K562 (cell line): ENCODE measurements around the gene CDC42BPB. TPM values are rescaled to one million over a fixed set of nuclear protein-coding genes. Genes with fewer than 3 reads are reported as not detected.

Experiments
- ATAC-seq: fragments of 200-7000 bp; cut with Tn5 transposase; 3 replicates; pipeline ENCODE4 v1.9.1; 2020; ENCODE audit warnings: moderate library complexity
- BruUV-seq: library from RNA; stranded (reverse); fragments of 400-500 nt; replicated peaks from 2 replicates; lab custom pipeline; 2021; lab: Mats Ljungman, UMichigan
- CTCF ChIA-PET: fragments of 300-600 bp; formaldehyde crosslinking; extraction: SDS; loops from one replicate; lab custom pipeline; 2021; ENCODE audit warnings: low intra/inter-chr PET ratio; lab: Yijun Ruan, JAX
- POLR2A ChIA-PET: fragments of 300-600, 350-650 bp; sonication (Branson Sonifier 250); formaldehyde crosslinking; extraction: SDS; loops from one replicate; lab custom pipeline; 2021; ENCODE audit warnings: antibody characterized with exemption, inconsistent platforms; lab: Yijun Ruan, JAX
- DNase-seq, 4 experiments: peaks; one replicate each; pipeline versions ENCODE4 v3.0.0 to v3.0.0-alpha.2; 2011 to 2018; ENCODE audit warnings: low spot score in 3 of 4, mixed read lengths in 3 of 4; ENCODE audit errors: extremely low read depth in 1 of 4
- FAIRE-seq: peaks from 2 replicates; lab custom pipeline; 2011; peaks lifted over from hg19 to GRCh38; lab: Jason Lieb, UNC
- H2AFZ ChIP-seq: 2 replicates; pipeline ENCODE4 v1.6.0; 2011; ENCODE audit warnings: low read depth, low read length, control low read depth, inconsistent platforms
- H3K27ac ChIP-seq: fragments of 200-600 bp; 3 replicates; pipeline ENCODE4 v1.8.0; 2011; ENCODE audit warnings: low read depth, mild to moderate bottlenecking, control low read depth, inconsistent platforms, low read length, moderate library complexity, mixed read lengths; ENCODE audit errors: extremely low read depth
- H3K27me3 ChIP-seq, 2 experiments: fragments of 300-600 bp in 1 of 2; 2 replicates in 1 of 2; 3 replicates in 1 of 2; pipeline versions ENCODE4 v1.6.0 to v1.8.0; 2011; ENCODE audit warnings: inconsistent platforms in 2 of 2, low read length in 2 of 2, mild to moderate bottlenecking in 1 of 2, mixed read lengths in 1 of 2, moderate library complexity in 1 of 2; ENCODE audit not compliant: control insufficient read depth in 2 of 2, insufficient read depth in 2 of 2
- H3K36me3 ChIP-seq: fragments of 300-600 bp; 3 replicates; pipeline ENCODE4 v1.8.0; 2011; ENCODE audit warnings: mild to moderate bottlenecking, low read length, inconsistent platforms; ENCODE audit not compliant: control insufficient read depth, insufficient read depth
- H3K4me1 ChIP-seq, 2 experiments: fragments of 200-600 bp in 1 of 2; replicated peaks in 1 of 2; 2 replicates in 1 of 2; 3 replicates in 1 of 2; pipeline versions ENCODE4 v1.5.1 to v1.8.0; 2011; ENCODE audit warnings: inconsistent platforms in 2 of 2, low read length in 2 of 2, mild to moderate bottlenecking in 1 of 2, mixed read lengths in 1 of 2, moderate library complexity in 1 of 2; ENCODE audit not compliant: control insufficient read depth in 2 of 2, insufficient read depth in 2 of 2
- H3K4me2 ChIP-seq: 2 replicates; pipeline ENCODE4 v1.6.1; 2011; ENCODE audit warnings: low read length, control low read depth, inconsistent platforms, mixed read lengths; ENCODE audit not compliant: insufficient read depth
- H3K4me3 ChIP-seq: fragments of 200-600 bp; sonication (generic), shearing (Covaris generic); 2 replicates; pipeline ENCODE4 v1.5.1; 2016; ENCODE audit warnings: control low read depth, inconsistent platforms
- H3K79me2 ChIP-seq: fragments of 200-600 bp; 3 replicates; pipeline ENCODE4 v1.8.0; 2011; ENCODE audit warnings: low read length, inconsistent platforms; ENCODE audit not compliant: control insufficient read depth, insufficient read depth
- H3K9ac ChIP-seq, 2 experiments: 2 replicates each; pipeline versions ENCODE4 v1.6.0 to v1.6.1; 2011; ENCODE audit warnings: low read depth in 2 of 2, low read length in 2 of 2, control low read depth in 1 of 2, inconsistent platforms in 1 of 2, mild to moderate bottlenecking in 1 of 2, mixed read lengths in 1 of 2; ENCODE audit not compliant: insufficient read depth in 1 of 2
- H3K9me1 ChIP-seq: one replicate; pipeline ENCODE4 v1.6.0; 2011; ENCODE audit warnings: inconsistent platforms, mild to moderate bottlenecking, low read length, moderate library complexity; ENCODE audit not compliant: control insufficient read depth, insufficient read depth
- H3K9me3 ChIP-seq: replicated peaks from 2 replicates; pipeline ENCODE4 v1.5.1; 2011; ENCODE audit warnings: low read depth, low read length, inconsistent platforms; ENCODE audit not compliant: control insufficient read depth, insufficient read depth
- H4K20me1 ChIP-seq: replicated peaks from 2 replicates; pipeline ENCODE4 v1.6.1; 2011; ENCODE audit warnings: low read length, inconsistent platforms, mixed read lengths; ENCODE audit not compliant: control insufficient read depth, insufficient read depth
- EHMT2 ChIP-seq: fragments of 450-650 bp; IDR thresholded peaks from 2 replicates; pipeline ENCODE4 v1.6.1; 2018; ENCODE audit warnings: antibody characterized with exemption
- ESRRB ChIP-seq: fragments of 250-450 bp; sonication (Bioruptor Pico); IDR thresholded peaks from 2 replicates; pipeline ENCODE4 v1.5.0; 2020; ENCODE audit warnings: mild to moderate bottlenecking, moderate library complexity, borderline replicate concordance
- HEY1 ChIP-seq: fragments of 250-450 bp; sonication (Bioruptor Pico); IDR thresholded peaks from 2 replicates; pipeline ENCODE4 v1.5.0; 2020; ENCODE audit warnings: mild to moderate bottlenecking, moderate library complexity, borderline replicate concordance
- JUNB ChIP-seq: fragments of 450-650 bp; formaldehyde crosslinking; conservative IDR thresholded peaks from 2 replicates; pipeline ENCODE4 v1.4.0; 2020; ENCODE audit warnings: mild to moderate bottlenecking
- KLF13 ChIP-seq: fragments of 450-650 bp; IDR thresholded peaks from 2 replicates; pipeline ENCODE4 v1.6.1; 2016; ENCODE audit warnings: missing genetic modification characterization, low read depth, mild to moderate bottlenecking, missing compliant biosample characterization, moderate library complexity, borderline replicate concordance
- MAFK ChIP-seq: IDR thresholded peaks from 2 replicates; pipeline ENCODE4 v1.6.1; 2011; ENCODE audit warnings: low read length, improper control_type of control experiment
- NFXL1 ChIP-seq: fragments of 450-650 bp; formaldehyde crosslinking; IDR thresholded peaks from 2 replicates; pipeline ENCODE4 v1.4.0; 2021; ENCODE audit warnings: mild to moderate bottlenecking
- POLR3A ChIP-seq: IDR thresholded peaks from 2 replicates; pipeline ENCODE4 v1.6.1; 2011; ENCODE audit warnings: borderline replicate concordance, mild to moderate bottlenecking, moderate library complexity; ENCODE audit not compliant: insufficient read length, insufficient read depth; ENCODE audit errors: extremely low read depth
- RBM34 ChIP-seq: fragments of 200-400 bp; formaldehyde crosslinking; IDR thresholded peaks from 2 replicates; pipeline ENCODE4 v1.6.1; 2018; ENCODE audit warnings: low read length, borderline replicate concordance; ENCODE audit not compliant: insufficient read depth
- RNF2 ChIP-seq: sonication (generic); IDR thresholded peaks from 2 replicates; pipeline ENCODE4 v1.6.1; 2016
- SMAD4 ChIP-seq: fragments of 250-450 bp; sonication (Bioruptor Pico); conservative IDR thresholded peaks from 2 replicates; pipeline ENCODE4 v1.8.0; 2021; ENCODE audit warnings: inconsistent platforms, mild to moderate bottlenecking, moderate library complexity
- ZNF124 ChIP-seq: sonication (generic); formaldehyde crosslinking; IDR thresholded peaks from 2 replicates; pipeline ENCODE4 v1.8.1; 2022; ENCODE audit warnings: missing genetic modification reagents
- ZNF551 ChIP-seq: fragments of 250-450 bp; sonication (Bioruptor Pico); IDR thresholded peaks from 2 replicates; pipeline ENCODE4 v1.5.0; 2021; ENCODE audit warnings: mild to moderate bottlenecking, moderate library complexity
- whole genome bisulfite sequencing: fragments of 100-300 bp; shearing (Covaris generic); methylation state at CpG from one replicate; pipeline ENCODE4 v1.1.6; 2016; ENCODE audit warnings: low coverage, mixed read lengths; ENCODE audit not compliant: insufficient coverage; ENCODE audit errors: missing lambda C conversion rate; 5-methylcytosine and 5-hydroxymethylcytosine counted together
- in situ Hi-C: fragments of 300-500 bp; cut with MboI; formaldehyde crosslinking; loops from 4 replicates; pipeline ENCODE4 v1.15.0; 2018; ENCODE audit warnings: inconsistent platforms, mixed read lengths
- intact Hi-C: fragments of 100-400 bp; cut with micrococcal nuclease; formaldehyde crosslinking; loops from 2 replicates; pipeline ENCODE4 v1.14.2; 2022
- polyA plus RNA-seq, 8 experiments: library from polyadenylated mRNA; depleted of rRNA in 4 of 8; stranded (reverse) in 5 of 8; unstranded in 3 of 8; fragments of >200 nt; fragmentation: Nextera tagmentation in 2 of 8; fragmentation: Illumina TruSeq in 1 of 8; extraction: Ambion mirVana in 2 of 8; extraction: Trizol in 1 of 8; gene quantifications; 2 replicates each; pipeline versions ENCODE4 v1.2.1 to v1.2.3, GENCODE V29; 2011 to 2014; ENCODE audit warnings: inconsistent platforms in 1 of 8, missing spikeins in 1 of 8
- total RNA-seq, 7 experiments: library from RNA; depleted of rRNA in 6 of 7; stranded (reverse); fragments of >200 nt in 6 of 7; fragmentation: Illumina TruSeq in 2 of 7; extraction: Trizol in 2 of 7; gene quantifications; 2 replicates each; pipeline versions ENCODE4 v1.2.1 to v1.2.3, GENCODE V29; 2011 to 2021; ENCODE audit warnings: low replicate concordance in 1 of 7
- TF ChIP-seq, protein P1 (sequence below): sonication (generic); formaldehyde crosslinking; IDR thresholded peaks from 2 replicates; pipeline ENCODE4 v1.8.1; 2023; ENCODE audit warnings: mild to moderate bottlenecking, missing genetic modification reagents

Gene CDC42BPB
- total and polyA plus RNA-seq, 9 of the 15 experiments (the other 6 are each of a cell fraction or from before 2014, with no cell fraction given), result 0.07 to 24.3 (median 12.6) TPM

DNA sequence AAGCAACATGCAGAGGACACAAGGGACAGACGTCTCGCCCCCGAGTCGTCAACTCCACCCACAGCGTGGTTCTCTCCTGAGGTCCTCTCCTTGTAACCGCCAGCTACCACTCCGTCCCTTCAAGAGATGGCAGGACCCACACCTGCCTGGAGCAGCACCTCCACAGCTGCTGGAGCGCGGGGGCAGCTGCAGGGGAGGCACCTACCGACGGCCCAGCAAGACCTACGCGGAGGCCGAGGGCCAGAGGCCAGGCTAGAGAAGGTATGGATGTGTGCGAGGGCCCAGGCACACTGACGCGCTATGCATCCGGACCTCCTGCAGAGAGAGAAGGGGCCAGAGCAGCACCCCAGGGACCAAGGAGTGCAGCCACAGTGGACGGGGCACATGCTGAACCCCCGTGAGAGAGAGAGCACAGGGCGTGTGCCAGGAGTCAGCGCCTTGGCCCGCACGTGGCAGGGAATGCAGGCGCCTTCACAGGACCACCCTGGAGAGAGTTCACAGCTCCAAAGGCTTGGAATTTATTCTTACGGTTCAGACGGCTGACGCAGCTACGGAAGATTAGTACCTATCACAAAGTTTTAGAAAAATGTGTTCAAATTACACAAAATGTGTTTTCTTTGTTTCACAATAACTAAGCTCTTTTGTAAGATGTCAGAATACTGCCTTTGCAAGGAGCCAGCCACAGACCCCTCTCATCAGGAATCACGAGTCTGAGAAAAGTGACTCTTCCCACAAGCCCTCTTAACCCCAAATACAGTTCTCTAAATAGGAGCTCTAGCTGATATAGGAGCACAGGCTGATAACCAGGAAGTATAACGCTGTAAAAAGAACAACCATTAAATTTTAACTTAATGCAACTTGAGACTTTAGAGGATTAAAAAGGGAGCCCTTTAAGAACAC is 36.8 kb downstream of the CDC42BPB start (continued):
- TF ChIP-seq, protein P1, sequence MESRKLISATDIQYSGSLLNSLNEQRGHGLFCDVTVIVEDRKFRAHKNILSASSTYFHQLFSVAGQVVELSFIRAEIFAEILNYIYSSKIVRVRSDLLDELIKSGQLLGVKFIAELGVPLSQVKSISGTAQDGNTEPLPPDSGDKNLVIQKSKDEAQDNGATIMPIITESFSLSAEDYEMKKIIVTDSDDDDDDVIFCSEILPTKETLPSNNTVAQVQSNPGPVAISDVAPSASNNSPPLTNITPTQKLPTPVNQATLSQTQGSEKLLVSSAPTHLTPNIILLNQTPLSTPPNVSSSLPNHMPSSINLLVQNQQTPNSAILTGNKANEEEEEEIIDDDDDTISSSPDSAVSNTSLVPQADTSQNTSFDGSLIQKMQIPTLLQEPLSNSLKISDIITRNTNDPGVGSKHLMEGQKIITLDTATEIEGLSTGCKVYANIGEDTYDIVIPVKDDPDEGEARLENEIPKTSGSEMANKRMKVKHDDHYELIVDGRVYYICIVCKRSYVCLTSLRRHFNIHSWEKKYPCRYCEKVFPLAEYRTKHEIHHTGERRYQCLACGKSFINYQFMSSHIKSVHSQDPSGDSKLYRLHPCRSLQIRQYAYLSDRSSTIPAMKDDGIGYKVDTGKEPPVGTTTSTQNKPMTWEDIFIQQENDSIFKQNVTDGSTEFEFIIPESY (CRISPR knock-in tag), result no peak
- TF ChIP-seq RBM34, result no peak
- no peak for TF ChIP-seq ZNF551 (CRISPR knock-in tag)
- no peak for TF ChIP-seq EHMT2
- TF ChIP-seq POLR3A, result no peak

DNA sequence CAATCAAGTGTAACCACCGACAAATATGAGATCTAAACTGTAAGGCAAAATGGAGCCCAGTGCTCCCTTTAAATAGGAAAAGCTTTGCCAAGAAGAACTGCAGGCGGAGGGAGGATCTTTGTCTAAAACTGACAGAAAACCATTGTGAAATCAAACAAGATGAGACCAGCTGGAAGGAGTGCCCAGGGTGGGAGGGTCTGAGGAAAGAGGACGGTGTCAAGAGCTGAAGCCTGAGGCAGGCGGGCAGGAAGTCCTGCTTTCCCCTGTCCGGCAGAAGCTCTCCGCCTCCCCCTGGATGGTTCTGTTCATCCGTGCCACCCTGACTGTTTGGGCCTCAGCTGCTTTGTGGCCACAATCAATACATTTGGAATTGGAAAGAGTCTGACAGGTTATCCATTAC is 37.5 kb downstream of the CDC42BPB start:
- 61% methylated on average over 4 of the region's 7 CpGs for WGBS
- intact Hi-C loops, result no loop called here
- Histone ChIP-seq H3K4me2 (no peak overlapping the region), H3K4me1 (peaks cover 9 to 11% of the 10 kb centered on the region in 2 experiments; a peak in 4 of 5 replicates), H4K20me1 (no peaks in the 10 kb centered on the region)
- ChIA-PET CTCF (no interaction called here), POLR2A (interaction anchor here (0.6 to 0.8 kb wide), 2 partner anchors 42 to 64 kb away, joined by 3 read pairs; no protein-coding TSS in a partner anchor)
- BruUV-seq, result no TSS peak
- in situ Hi-C loops, result no loop called here
- no peak for FAIRE-seq
- no peak for ATAC-seq
- DNase-seq, result no peak
- TF ChIP-seq ESRRB (CRISPR knock-in tag), result no peak
- TF ChIP-seq JUNB (CRISPR knock-in tag), result no peak
- TF ChIP-seq SMAD4 (CRISPR knock-in tag), result no peak
- TF ChIP-seq KLF13 (tag), result no peak
- TF ChIP-seq RNF2, result no peak
- TF ChIP-seq NFXL1 (CRISPR knock-in tag), result no peak
- TF ChIP-seq HEY1 (CRISPR knock-in tag), result no peak
- no peak for TF ChIP-seq MAFK
- TF ChIP-seq ZNF124, result no peak
- TF ChIP-seq, all 486 proteins: peak for 0
- Histone ChIP-seq H3K9me1 (no peaks in the 10 kb centered on the region), H3K4me3 (no peak overlapping the region), H3K36me3 (no peaks in the 10 kb centered on the region), H3K9ac (no peak overlapping the region; a peak in 1 of 4 replicates), H3K27ac (no peak overlapping the region), H2AFZ (no peak overlapping the region), H3K27me3 (no peaks in the 10 kb centered on the region), H3K79me2 (no peaks in the 10 kb centered on the region; the same call in 2 of the 3 replicates), H3K9me3 (no peaks in the 10 kb centered on the region)
